GM12801 (cell line): ENCODE results near the gene SCO2.

Experiments used
- TF ChIP-seq, protein P1 (sequence below): IDR thresholded peaks from one replicate; pipeline ENCODE4 v1.5.1; 2011; ENCODE audit warnings: control low read depth; ENCODE audit not compliant: insufficient read length; ENCODE audit errors: extremely low read depth

SCO2 gene

GRCh38 chr22:50569041-50569459 lies 43.7 kb upstream of the SCO2 start:
- TF ChIP-seq, protein P1, sequence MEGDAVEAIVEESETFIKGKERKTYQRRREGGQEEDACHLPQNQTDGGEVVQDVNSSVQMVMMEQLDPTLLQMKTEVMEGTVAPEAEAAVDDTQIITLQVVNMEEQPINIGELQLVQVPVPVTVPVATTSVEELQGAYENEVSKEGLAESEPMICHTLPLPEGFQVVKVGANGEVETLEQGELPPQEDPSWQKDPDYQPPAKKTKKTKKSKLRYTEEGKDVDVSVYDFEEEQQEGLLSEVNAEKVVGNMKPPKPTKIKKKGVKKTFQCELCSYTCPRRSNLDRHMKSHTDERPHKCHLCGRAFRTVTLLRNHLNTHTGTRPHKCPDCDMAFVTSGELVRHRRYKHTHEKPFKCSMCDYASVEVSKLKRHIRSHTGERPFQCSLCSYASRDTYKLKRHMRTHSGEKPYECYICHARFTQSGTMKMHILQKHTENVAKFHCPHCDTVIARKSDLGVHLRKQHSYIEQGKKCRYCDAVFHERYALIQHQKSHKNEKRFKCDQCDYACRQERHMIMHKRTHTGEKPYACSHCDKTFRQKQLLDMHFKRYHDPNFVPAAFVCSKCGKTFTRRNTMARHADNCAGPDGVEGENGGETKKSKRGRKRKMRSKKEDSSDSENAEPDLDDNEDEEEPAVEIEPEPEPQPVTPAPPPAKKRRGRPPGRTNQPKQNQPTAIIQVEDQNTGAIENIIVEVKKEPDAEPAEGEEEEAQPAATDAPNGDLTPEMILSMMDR: no peak

- TF ChIP-seq, protein P1: no peak
These were observed 43.2 kb upstream of the SCO2 start for GRCh38 chr22:50568626-50569025.

- TF ChIP-seq, protein P1: no peak
These were observed 42.4 kb upstream of the SCO2 start for GRCh38 chr22:50567721-50568252.

GRCh38 chr22:50564289-50564688 lies 38.9 kb upstream of the SCO2 start:
- TF ChIP-seq, protein P1: no peak

DNA sequence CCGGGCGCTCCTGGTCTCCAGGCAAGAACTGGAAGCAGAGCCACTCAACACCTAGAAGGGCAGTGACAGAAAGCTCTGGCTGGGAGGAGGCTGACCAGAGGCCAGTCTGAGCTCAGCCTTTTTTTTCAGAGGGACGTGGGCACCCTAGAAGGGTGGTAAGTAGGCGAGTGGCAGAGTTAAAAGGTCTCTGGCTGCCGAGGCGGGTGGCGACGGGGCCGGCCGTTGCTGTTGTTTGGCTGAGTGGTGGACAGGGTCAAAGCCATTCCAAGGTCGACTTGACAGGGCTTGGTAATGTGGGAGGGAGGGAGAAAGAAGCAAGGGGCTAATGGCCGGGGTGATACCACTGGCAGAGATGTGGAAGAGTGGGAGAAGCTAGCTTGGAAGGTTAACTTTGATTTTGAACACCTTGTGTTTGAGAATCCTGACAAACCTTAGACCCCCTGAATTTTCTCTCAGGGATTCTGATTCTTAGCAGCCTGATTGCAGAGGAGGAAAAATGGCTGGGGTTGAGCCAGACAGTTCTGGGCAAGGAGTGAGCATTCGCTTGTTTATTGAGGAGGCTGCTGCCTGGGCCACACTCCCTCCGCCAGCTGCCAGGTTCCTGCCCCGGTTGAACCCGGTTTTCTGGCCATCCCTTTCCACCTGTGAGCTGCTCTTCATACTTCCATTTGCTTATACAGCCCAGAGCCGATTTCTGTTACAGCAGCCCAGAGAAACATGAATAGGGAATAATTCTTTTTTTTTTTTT lies 38.2 kb upstream of the SCO2 start:
- TF ChIP-seq, protein P1: no peak

GRCh38 chr22:50562523-50563412 lies 37.4 kb upstream of the SCO2 start, which contains the start of gene SYCE3:
Gene SYCE3 (minus strand): TSS chr22:50562919. CDS start chr22:50556405, 6,514 bp downstream.
- TF ChIP-seq, protein P1: no peak
